GM18520 (cell line): ENCODE results near the gene OSTM1.

Experiments used
- ATAC-seq: cut with Tn5 transposase; IDR thresholded peaks from one replicate; pipeline ENCODE4 v1.9.1; 2021; ENCODE audit not compliant: unreplicated experiment

Gene OSTM1, protein sequence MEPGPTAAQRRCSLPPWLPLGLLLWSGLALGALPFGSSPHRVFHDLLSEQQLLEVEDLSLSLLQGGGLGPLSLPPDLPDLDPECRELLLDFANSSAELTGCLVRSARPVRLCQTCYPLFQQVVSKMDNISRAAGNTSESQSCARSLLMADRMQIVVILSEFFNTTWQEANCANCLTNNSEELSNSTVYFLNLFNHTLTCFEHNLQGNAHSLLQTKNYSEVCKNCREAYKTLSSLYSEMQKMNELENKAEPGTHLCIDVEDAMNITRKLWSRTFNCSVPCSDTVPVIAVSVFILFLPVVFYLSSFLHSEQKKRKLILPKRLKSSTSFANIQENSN

DNA sequence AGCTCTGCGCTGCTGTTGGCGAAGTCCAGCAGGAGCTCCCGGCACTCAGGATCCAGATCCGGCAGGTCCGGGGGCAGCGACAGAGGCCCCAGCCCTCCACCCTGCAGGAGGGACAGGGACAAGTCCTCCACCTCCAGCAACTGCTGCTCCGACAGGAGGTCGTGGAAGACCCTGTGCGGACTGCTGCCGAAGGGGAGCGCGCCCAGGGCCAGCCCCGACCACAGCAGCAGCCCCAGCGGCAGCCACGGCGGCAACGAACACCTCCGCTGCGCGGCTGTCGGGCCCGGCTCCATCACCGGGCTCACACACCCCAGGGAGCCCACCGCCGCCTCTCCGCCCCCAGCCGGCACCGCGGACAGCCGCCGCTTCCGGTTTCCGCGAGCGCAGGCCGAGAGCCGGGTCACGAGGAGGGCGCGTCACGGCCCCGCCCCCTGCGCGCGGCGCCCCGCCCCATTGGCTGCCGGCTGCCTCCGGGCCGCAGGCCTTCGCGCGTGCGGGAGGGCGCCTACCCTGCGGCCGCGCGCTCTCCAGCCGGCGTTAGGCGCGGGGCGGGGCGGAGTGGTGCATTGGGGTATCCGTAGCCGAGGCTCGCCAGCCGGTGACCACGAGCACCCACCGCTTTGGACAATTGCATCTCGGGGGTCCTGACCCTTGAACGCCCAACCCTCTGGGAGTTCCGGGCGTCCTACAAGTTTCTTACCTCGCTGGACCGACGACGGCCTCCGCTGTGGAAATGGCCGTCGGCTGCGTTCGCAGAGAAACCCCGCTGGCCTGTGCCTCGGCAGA lies at the start of gene OSTM1:
Gene OSTM1, minus strand, starts transcription at position 383 of the 786 bp plus-strand sequence. Its CDS starts 90 bp downstream, at position 293.
- ATAC-seq = peak; percentile 88

DNA sequence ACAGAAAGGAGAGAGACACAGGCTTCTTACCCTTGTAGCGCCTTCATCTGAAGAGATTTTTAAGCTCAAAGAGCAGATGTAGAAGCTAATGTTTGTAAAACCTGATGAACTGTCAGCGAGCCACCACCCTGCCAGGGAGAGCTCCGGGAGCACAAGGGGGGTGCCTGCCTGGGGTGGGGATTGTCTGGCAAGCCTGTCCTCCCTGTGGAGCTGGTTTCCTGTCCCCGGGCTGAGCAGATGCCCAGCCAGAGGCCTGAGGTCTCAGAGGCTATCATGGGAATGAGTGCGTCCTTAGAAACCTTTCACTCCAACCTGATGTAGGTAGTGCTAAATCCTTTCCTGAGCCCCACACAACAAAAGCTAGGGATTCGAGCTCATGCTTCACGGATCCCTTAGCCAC lies 49.4 kb upstream of the OSTM1 start:
- ATAC-seq = no peak

DNA sequence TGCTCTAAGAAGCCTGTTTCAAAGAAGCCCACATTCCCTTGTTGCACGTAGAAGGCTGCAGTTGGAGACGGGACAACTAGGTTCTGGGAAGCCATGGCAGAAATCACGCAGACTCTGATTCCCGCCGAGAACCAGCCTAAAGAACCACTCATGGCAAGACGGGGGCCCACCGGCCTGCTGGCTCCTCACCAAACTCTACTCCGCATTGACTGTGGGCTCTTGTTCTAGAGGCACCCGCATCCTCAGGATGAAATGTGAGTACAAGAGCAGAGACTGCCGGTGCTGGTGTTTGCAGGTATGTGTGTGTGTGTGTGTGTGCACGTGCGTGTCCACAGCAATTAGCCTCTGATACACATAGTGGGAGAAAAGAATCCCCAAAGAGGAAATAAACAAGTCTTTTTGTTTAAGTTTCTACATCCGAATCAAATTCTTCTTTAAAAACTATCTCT lies 49.0 kb upstream of the OSTM1 start:
- ATAC-seq = no peak

DNA sequence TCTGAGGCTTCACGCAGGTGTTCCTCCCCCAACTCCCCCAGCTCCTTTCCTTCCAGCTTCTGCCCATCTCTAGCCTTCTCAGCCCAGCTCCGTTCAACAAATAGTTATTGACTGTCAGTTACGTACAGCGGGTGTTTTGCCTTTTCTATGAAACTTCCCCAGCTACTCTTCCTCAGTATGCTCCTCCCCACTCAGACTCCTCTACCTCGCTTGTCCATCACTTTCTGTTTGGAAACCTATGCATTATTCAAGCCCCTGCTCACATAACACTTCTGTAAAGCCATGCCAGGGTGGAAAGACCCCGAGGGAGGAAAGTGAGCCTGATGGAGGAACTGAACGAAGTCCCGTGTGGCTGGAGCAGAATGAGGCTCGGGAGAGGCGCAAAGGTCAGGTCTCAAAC lies 47.1 kb upstream of the OSTM1 start:
- ATAC-seq = no peak

DNA sequence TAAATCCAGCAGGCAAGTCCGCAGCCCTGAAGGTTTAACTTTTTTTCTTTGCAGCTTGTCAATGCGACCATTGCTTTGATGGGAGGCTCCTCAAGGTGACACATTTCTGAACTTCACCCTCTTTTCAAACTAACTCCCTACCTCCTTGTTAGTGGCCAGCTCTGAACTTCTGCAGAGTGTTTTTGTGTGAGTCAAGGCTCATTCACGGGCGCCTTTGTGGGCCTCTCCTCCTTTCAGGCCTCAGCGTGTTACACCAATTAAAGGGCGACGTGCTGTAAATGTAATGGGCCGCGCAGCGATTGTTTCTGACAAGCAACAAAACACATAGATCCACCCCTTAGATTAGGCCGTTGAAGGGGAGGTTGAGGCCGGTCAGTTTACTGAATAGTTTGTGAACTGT lies 45.8 kb upstream of the OSTM1 start:
- ATAC-seq = no peak

DNA sequence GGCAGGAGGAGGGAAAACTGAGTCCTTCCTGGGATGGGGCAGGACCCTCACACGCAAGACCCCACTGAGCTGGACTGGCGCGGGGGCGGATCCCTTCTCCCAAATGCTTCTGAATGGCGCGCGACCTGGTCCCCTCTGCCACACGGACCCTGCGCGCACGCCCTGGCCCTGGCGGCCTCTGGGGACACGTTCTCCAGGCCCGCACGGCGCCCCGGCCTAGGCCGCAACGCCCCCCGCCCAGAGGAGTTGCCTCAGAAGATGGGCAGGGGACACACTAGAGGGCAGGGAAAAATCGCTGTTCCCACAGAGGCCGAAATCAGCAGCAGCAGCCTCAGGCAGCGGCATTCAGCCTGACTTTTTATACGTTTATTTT lies 45.2 kb upstream of the OSTM1 start:
- ATAC-seq = no peak

DNA sequence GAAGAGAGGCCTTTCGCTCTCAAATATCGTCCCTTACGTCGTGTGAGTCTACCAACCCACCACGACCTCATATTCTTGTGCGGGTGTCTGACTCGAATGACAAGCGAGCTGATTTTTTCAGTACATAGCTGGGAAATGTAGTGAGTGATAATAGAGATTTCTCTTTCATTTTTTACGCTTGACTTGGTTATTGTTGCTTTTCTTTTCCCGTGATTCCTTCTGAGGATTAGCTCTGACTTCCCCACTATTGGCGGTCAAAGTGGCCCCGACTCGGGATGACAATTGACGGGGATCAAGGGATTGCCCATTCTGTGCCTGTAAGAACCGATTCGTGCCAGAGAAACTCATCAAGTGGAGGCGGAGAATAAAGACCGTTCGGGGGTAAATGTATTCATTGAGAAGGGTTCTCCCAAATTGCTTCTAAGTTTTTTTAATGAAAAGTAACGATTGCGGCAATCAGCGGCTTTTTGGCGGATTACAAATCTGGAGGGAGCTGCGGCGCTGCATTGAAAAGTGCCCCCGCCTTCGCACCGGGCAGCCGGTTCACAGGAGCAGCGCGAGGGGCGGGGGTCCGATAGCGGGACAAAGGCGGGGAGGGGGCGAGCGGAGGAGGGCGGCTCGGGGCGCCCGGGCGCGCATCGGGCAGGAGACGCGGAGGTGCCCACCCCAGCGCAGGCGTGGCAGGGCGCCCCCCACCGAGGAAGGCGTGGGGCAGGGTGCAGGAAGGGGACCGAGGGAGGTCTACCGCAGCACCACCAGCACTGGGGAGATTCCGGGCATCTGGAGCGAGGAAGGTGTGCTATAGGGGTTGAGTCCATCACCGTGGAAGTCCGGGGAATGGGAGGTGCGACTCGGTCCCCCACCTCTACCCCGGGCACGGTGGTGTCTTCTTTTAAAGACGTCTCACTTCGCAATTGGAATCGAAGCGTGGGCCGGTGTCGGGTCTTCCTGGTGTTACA lies 44.5 kb upstream of the OSTM1 start:
- ATAC-seq = no peak

DNA sequence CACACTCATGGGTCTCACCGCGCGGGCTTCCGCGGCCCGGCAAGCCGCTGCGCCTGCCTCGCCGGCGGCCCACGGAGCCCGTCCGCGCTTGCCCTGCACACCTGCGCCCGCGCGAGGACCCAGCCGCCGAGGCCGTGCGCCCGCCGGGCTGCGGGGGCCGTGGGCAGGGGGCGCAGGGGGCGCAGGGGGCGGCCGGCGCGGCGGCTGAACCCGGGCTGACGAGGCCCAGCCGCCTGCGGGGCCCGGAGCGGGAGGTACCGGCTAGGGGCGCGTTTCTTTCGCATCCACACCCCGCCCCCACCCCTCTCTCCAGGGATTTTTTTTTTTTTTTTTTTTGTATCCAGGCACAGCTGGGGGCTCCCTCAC lies 43.8 kb upstream of the OSTM1 start:
- no peak for ATAC-seq

DNA sequence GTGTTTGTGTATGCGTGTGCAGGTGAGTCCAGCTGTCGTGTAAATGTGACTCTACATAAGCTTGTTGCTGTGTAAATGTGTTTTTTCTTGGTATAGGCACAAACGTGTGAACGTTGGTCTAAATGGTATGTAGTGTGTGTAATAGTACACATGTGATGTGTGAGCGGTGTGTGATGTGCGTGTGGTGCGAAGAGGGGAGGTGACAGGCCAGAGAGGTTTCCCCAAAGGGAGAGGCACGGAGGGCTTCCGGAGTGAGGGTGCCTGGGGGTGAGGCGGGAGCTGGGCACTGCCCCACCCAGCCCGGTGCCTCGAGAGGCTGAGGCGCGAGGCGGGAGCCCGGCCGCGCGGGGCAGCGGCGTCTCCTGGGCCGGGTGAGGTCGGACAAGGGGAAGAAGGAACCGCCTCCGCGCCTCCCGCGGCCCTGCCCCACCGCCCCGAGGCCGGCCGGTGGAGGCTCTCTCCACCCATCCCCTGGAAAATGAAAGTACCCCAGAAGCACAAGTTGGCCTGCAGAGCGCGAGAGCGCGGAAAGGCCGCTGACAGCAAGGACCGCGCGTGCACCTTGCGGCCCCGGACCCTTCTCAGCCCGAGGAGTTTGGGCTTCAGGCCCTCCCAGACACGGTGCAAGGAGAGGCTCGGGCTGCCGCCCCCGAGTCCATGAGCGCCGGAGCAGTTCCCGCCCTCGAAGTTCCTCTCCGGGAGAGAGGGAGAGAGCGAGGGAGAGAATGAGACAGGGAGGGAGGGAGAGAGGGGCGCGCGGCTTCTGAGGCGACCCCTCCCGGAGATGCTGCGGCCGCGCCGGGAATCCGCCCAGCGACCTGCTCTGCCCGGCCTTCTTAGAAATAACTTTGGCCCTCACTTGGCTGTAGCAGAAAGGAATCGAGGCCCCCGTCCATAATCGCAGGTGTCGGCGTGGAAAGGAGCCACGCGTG lies 43.2 kb upstream of the OSTM1 start:
- ATAC-seq = peak; percentile 32

DNA sequence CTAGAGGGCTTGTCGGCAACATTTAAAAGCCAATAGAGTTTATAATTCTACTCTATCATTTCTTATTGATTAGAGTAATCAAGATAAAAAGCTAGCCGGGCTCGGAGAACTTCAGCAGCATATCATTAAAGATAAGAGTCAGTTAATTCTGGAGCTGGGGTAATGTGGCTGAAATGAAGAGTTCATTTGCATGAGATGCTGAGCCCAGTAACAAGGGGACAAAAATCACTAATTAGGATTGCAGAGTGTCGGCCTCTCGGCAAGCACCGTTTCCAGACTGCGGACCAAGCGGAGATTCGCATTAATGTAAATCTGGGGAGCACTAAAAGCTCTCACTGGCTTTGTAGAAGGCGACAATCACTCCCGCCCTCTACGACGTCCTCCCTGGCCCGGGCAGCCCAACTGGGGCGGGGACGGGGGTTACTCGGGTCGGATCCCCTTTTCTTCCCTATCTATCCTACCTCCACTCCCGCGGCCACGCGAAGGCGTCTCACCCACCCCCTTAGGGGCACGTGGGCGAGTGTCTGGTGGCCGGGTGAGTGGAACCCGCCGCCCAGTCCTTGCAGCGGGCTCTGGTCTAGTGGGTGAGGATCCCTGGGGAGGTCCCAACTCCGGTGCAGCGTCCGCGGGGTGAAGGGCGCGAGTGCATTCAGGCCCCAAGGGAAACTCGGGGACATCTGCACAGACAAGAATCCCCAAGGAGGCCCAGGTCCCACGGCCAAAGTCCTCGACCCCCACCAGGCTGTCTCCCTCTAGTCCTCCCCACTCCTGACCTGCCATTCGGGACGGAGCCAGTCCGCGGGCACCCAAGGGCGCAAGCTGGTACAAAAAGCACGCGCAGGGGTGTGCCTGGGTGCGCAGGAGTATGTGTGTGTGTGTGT lies 42.2 kb upstream of the OSTM1 start:
- no peak for ATAC-seq

DNA sequence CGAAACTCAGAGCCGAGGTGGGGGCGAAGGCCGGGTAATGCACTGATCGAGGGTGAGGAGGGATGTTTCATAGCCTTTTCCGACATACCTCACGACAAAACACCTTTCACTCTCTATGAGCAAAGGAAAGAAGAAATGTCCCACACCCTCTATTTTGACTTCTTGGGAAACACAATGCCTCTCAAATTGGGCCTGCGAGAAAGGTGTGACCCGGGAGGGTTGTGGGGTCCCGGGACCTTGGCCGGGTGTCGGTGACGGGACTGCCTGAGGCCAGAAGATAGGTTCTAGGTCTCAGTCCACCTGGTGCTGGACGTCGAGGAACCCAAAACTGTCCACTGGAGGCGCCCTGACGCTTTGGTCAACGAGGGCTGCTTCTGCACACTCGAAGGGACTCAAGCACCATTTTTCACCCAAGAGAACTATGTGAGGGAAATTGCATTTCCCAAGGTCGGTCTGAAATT lies 41.1 kb upstream of the OSTM1 start:
- ATAC-seq = no peak

DNA sequence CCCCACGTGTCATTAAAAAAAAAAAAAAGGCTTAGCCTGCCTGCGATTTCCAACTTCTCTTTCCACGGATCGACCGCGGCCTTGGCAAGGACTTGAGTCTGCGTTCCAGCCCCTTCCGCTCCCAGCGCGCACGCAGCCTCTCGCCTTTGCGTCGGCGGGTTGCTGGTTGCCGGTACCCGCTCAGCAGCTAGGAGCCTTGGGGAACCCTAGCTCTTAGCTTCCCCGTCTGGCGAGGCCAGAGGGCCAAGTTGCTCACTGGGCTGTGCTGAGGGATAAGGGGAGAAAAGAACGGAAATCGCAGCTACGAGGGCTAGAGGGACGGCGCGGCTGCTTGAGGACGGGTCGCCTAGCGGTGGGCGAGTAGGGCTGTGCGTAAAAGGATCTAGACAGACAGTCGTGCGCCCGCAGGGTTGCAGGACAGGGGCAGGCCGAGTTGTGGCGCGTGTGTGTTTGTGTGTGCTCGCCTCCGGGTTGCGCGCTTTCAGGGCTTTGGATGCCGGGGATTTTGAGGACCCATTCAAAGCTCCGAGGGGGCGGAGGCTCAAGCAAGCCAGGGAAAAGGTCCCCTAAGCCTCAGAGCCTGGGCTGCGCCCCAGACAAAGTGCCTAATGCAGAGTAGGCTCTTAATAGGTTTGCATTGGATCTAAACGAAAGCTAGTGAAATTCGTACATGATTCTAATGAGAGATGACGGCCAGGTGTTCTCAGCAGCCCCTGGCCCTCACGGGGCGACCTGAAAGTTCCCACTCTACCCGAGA lies 40.5 kb upstream of the OSTM1 start:
- no peak for ATAC-seq

DNA sequence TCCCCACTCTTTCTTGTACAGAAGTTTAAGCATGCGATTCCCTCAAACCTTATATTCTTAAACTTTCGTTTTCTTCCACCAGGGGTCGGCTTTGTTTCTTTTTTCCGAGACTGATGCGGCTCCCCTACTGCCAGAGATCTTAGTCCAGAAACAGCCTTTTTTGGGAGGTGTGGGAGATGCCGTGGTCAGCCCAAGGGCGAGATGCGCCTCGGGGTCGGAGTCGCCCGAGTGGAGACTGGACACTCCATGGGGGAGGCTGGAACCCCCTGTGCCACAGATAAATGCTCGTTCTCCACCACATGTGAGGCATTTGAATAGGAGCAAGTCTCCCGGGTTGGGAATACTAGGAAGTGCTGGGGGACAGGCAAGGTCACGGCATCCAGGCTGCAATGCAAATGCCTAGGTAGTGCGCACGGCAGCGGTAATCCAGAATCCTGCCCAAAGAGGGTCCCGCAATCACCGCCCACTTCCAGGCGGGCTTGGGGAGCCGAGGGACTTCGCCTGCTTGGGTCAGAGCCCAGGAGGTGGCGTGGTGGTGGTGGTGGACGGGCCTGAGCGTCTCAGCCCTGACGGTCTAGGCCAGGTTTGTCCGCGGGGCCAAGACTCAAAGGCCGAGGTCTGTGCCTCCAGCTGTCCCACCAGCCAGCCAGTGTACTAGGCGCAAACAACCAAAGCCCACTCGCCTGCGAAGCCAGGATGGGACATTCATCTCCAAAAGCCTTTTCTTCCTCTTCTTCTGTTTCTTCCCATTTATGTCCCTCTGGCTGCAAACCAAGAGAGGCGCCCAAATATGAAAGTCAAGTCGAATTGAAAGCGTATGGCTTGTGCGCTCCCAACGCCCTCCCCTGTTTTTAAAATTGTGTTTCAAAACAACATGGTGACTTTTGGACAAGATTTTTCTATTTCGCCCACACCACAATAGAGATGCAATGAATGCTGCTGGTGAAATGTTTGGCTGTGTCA lies 39.3 kb upstream of the OSTM1 start:
- ATAC-seq = no peak

DNA sequence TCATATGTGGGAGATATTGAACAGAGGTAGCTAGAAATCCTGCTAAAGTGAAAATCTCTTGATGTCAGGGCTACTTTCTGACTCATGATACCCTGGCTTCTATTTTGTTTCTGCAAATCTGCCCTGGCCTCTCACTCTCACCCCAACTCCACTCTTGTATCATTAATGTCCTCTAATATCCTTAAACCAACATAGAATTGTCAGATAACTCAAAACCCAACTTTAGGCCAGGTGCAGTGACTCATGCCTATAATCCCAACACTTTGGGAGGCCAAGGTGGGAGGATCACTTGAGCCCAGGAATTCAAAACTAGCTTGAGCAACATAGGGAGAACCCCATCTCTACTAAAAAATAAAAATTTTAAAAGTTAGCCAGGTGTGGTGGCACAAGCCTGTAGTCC lies 33.8 kb upstream of the OSTM1 start:
- no peak for ATAC-seq

DNA sequence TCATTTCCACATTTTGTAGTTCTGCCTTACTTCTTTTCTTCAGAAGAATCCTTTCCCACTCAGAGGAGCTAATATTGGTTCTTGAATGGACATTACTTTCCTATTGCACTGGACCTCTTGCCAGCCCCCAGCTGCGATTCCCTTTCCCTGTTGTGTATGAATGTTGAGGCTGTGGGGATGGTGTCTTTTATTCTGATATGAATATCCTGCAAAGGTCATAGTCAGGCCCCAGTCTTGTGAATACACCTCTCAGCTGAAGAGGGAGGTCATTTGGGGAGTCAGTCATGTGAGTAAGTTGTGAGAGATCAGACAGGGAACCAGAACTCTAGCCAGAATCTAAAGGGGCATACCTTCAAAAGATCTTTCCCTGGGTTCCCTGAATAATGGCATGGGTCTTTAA lies 32.6 kb upstream of the OSTM1 start:
- no peak for ATAC-seq

DNA sequence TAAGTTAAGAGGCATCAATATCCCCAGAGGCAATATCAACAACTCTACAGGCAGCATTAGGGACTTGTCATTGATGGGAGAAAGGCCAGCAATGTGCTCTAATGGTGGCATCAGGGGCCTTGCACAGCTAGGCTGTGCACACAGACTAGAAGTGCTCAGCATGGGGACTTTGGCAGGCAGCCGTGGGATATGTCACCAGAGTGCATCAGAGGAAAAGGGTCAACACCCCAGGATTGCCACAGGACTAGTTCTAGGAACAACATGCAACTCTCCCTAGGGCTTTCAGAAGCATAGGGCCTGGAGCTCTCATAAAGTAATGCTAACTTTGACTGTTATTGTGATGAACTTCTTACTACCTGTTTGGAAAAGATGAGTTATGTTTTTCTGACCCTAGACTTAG lies 32.2 kb upstream of the OSTM1 start:
- ATAC-seq = no peak

DNA sequence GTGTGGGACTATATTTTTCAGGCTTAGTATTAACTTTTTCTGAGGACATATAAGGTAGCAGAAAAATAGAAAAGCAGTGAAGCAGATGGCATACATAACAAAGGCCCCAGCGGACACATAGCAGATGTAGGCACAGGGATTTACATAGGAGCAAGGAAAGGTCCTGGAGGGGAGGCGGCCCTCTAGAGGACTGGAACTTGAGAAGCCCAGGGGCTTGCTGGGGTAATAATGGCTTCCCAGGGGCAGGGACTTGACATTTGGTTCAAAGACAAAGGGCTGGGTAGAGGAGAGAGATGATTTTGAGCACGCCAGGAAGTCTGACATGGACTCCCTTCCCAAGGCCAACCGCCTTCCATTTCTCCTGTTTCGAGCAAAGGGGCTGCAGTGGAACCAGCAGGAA lies 31.7 kb upstream of the OSTM1 start:
- no peak for ATAC-seq
